HG03064 (cell line): ENCODE data around the gene ADAMTS6.

Experiments
- ATAC-seq: cut with Tn5 transposase; IDR thresholded peaks from one replicate; pipeline ENCODE4 v1.9.1; 2021; ENCODE audit warnings: low read depth; ENCODE audit not compliant: unreplicated experiment

ADAMTS6 gene

DNA sequence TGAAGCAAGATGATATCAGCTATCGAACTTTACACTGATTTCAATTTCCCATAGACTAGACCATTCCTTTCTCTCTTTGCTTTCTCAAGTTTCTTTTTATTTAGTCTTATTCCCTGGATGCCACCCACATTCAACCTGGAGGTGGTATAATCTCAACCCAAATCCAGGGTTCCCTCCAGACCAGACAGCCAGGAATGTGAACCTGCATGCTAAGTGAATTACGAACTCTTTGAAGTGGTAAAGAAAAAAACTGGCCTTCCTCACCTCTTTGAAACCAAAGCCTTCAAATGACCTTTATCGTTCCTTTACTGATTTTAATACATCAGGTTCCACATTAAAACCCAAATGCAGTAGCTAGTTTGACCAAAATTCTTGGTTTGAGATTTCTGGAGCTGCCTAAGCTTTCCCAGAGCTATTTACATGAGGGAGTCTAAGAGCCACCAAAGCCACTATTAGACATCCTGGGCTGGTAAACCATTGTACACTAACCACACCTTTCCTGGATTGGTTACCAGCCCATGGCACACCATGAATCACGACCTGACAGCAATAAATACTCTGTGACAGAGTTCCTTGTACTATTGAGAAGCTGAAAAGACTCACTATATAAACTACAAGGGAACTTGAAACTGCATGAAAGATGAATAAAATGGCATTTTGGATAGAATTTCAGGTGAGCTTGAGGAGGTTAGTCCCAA is 323.7 kb downstream of the ADAMTS6 start:
- no peak for ATAC-seq

- no peak for ATAC-seq
Measured at GRCh38 chr5:65156933-65157332, 324.8 kb downstream of the ADAMTS6 start.

GRCh38 chr5:65152131-65152530 is 329.6 kb downstream of the ADAMTS6 start:
- ATAC-seq = no peak

GRCh38 chr5:65151614-65152013 is 330.1 kb downstream of the ADAMTS6 start:
- no peak for ATAC-seq

- no peak for ATAC-seq
Measured at GRCh38 chr5:65150599-65151304, 331.0 kb downstream of the ADAMTS6 start.

- ATAC-seq = no peak
Measured at GRCh38 chr5:65149827-65150226, 331.9 kb downstream of the ADAMTS6 start.

- no peak for ATAC-seq
Measured at GRCh38 chr5:65144136-65144871, 337.4 kb downstream of the ADAMTS6 start.

- ATAC-seq = no peak
Measured at GRCh38 chr5:65142511-65143011, 339.2 kb downstream of the ADAMTS6 start.

DNA sequence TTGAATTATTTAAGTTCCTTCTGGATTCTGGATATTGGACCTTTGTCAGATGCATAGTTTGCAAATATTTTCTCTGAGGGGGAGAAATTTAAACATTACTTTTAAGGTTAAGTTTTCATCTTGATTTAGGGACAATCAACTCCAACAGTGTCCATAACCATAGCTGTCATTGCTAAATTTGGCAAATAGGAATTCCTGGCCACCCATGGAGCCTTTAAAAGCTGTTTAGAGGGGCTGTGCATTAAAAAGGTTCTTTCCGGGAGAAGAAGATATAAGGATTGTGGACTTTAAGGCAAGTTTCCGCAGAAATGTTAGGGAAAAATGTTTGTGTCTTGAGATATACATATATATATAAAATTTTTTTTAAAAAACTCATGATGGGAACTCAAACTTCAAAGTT is 339.7 kb downstream of the ADAMTS6 start:
- no peak for ATAC-seq

DNA sequence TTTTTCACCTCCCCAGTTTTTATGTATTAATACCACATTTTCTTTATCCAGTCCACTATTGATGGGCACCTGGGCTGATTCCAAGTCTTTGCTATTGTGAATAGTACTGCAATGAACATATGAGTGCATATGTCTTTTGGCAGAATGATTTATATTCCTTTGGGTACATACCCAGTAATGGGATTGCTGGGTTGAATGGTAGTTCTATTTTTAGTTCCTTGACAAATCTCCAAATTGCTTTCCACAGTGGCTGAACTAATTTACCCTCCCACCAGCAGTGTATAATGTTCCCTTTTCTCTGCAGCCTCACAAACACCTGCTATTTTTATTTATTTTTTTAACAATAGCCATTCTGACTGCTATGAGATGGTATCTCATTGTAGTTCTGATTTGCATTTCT is 340.2 kb downstream of the ADAMTS6 start:
- no peak for ATAC-seq

DNA sequence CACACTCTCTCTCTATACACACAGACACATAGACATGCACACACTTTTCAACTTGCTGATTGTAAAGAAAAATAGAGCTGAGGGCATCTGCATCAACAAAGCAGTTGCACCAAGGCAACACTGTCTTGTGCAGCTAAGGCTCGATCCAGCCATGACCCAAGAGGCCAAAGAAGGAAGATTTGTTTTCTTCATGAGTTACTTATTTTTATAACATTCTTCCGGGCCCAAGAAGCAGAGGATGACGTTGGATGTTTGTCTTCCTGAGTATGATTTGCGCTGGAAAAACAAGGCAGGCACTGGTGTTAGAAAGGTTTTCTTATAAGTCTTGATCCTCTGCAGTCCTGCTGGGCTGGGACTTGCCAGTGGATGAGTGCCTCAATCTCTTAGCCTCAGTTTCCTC is 344.1 kb downstream of the ADAMTS6 start:
- no peak for ATAC-seq

GRCh38 chr5:65133477-65134110 is 348.1 kb downstream of the ADAMTS6 start:
- no peak for ATAC-seq

DNA sequence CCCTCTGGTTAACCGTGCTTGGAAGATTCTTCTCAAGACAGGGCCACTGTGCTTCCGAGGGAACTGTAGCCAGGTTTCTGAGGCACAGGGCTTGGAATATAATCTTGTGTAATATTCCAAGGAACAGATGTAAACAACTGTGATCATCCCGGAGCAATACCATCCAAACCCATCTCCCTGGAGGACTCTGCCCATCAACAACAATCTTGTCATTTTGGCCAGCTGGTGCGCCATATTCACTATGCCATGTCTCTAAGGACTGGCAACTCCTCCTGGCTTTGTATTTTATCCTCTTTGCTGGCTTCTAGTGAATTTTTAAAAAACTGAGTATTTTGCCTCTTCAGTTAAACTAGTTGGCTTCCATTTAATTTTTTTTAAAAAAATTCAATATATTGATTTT is 349.3 kb downstream of the ADAMTS6 start:
- no peak for ATAC-seq

GRCh38 chr5:65128226-65128625 is 353.5 kb downstream of the ADAMTS6 start:
- ATAC-seq = no peak

- no peak for ATAC-seq
Measured at GRCh38 chr5:65127161-65127901, 354.4 kb downstream of the ADAMTS6 start.

DNA sequence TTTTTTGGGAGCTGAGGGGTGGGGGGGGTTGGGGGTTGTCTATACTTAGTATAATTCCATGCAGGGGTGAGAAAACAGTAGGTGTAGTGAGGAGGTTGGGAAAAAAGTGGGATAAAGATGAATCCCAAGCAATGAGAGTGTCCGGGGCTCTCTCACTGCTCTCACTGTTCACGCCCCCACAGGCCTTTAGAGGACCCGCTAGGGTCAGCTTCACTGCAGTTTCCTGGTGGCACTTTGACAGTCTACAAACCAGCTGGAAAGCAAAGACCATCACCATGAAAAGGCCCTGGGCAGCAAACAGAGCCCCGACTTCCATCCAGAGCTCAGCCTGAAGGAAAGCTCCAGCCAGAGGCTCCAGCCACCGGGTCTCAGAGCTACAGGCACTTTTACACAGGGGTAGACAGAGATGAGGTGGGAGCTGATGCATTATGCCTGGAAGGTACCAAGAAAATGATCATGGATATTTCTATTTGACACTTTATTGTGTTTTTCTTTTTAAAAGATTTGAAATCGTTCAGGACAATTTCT is 355.1 kb downstream of the ADAMTS6 start:
- no peak for ATAC-seq

GRCh38 chr5:65125591-65126541 is 355.9 kb downstream of the ADAMTS6 start:
- ATAC-seq = no peak

GRCh38 chr5:65121880-65122436 is 359.8 kb downstream of the ADAMTS6 start:
- ATAC-seq = no peak
